ENCODE measurements around the gene WWC2. TPM values are rescaled to one million over a fixed set of nuclear protein-coding genes. Genes with fewer than 3 reads are reported as not detected.

The WWC2 gene
- total RNA-seq, 4 donors from 2014 or later: 26.9 to 45.9 (median 41.4) TPM

GRCh38 chr4:183326853-183327252 lies 227.8 kb downstream of the WWC2 start:
- Histone ChIP-seq H3K9me3 (no peaks in the 10 kb centered on the region), H3K4me1 (no peaks in the 10 kb centered on the region), H3K36me3 (no peaks in the 10 kb centered on the region), H3K4me3 (no peak overlapping the region), H3K27ac (no peak overlapping the region), H3K27me3 (no peaks in the 10 kb centered on the region)
- intact Hi-C loops (cut with DNase I; ENCODE audit: low total_unique reads): no loop called here
- TF ChIP-seq CTCF (IDR thresholded peaks at IDR 0.05) (no peak), POLR2A (IDR thresholded peaks at IDR 0.05) (no peak)
- no peak for DNase-seq

- H3K27ac ChIP-seq: no peak overlapping the region
- no peaks in the 10 kb centered on the region for H3K4me1 ChIP-seq
- H3K4me3 ChIP-seq: no peak overlapping the region
- no peaks in the 10 kb centered on the region for H3K27me3 ChIP-seq
- no peak for TF ChIP-seq CTCF (IDR thresholded peaks at IDR 0.05)
- no peak for TF ChIP-seq POLR2A (IDR thresholded peaks at IDR 0.05)
- H3K36me3 ChIP-seq: no peaks in the 10 kb centered on the region
- no peaks in the 10 kb centered on the region for H3K9me3 ChIP-seq
- intact Hi-C loops (cut with DNase I; ENCODE audit: low total_unique reads): no loop called here
- DNase-seq: no peak
Observed at GRCh38 chr4:183327827-183328226, 228.8 kb downstream of the WWC2 start.

GRCh38 chr4:183328832-183329231 lies 229.8 kb downstream of the WWC2 start:
- no peak overlapping the region for H3K27ac ChIP-seq
- DNase-seq: no peak
- no peaks in the 10 kb centered on the region for H3K27me3 ChIP-seq
- H3K4me3 ChIP-seq: no peak overlapping the region
- H3K9me3 ChIP-seq: no peaks in the 10 kb centered on the region
- no peaks in the 10 kb centered on the region for H3K36me3 ChIP-seq
- intact Hi-C loops (cut with DNase I; ENCODE audit: low total_unique reads): no loop called here
- no peaks in the 10 kb centered on the region for H3K4me1 ChIP-seq
- TF ChIP-seq CTCF (IDR thresholded peaks at IDR 0.05) (no peak), POLR2A (IDR thresholded peaks at IDR 0.05) (no peak)

GRCh38 chr4:183329244-183329643 lies 230.2 kb downstream of the WWC2 start:
- Histone ChIP-seq H3K9me3 (no peaks in the 10 kb centered on the region), H3K4me3 (no peak overlapping the region), H3K4me1 (no peaks in the 10 kb centered on the region), H3K27me3 (no peaks in the 10 kb centered on the region), H3K36me3 (no peaks in the 10 kb centered on the region), H3K27ac (no peak overlapping the region)
- no peak for DNase-seq
- intact Hi-C loops (cut with DNase I; ENCODE audit: low total_unique reads): no loop called here
- TF ChIP-seq POLR2A (IDR thresholded peaks at IDR 0.05): no peak
- no peak for TF ChIP-seq CTCF (IDR thresholded peaks at IDR 0.05)

- Histone ChIP-seq H3K9me3 (no peaks in the 10 kb centered on the region), H3K4me1 (no peaks in the 10 kb centered on the region), H3K4me3 (no peak overlapping the region), H3K27ac (no peak overlapping the region), H3K36me3 (no peaks in the 10 kb centered on the region), H3K27me3 (no peaks in the 10 kb centered on the region)
- intact Hi-C loops (cut with DNase I; ENCODE audit: low total_unique reads): no loop called here
- DNase-seq: no peak
- TF ChIP-seq CTCF (IDR thresholded peaks at IDR 0.05) (no peak), POLR2A (IDR thresholded peaks at IDR 0.05) (no peak)
Observed at GRCh38 chr4:183329954-183330742, 231.1 kb downstream of the WWC2 start.

All from uterus (tissue), 4 donors.